GM12878 (cell line): ENCODE measurements around the gene SLC44A3. TPM values are rescaled to one million over a fixed set of nuclear protein-coding genes. Genes with fewer than 3 reads are reported as not detected.

ENCODE experiments used
- ATAC-seq: fragments of 200-7000 bp; cut with Tn5 transposase; 3 replicates; pipeline ENCODE4 v1.9.1; 2020; ENCODE audit warnings: mild to moderate bottlenecking, moderate library complexity
- BruUV-seq: library from RNA; stranded (reverse); fragments of 400-500 nt; replicated peaks from 2 replicates; lab custom pipeline; 2021; lab: Mats Ljungman, UMichigan
- CTCF ChIA-PET: fragments of 300-600 bp; sonication (Branson Sonifier 250); formaldehyde crosslinking; extraction: SDS; loops from one replicate; lab custom pipeline; 2021; ENCODE audit warnings: inconsistent platforms; lab: Yijun Ruan, JAX
- POLR2A ChIA-PET: fragments of 350-600 bp; formaldehyde crosslinking; extraction: SDS; loops from one replicate; lab custom pipeline; 2021; ENCODE audit warnings: inconsistent platforms; lab: Charles Lee
- RAD21 ChIA-PET: fragments of 300-600 bp; sonication (Branson Sonifier 250); formaldehyde crosslinking; loops from one replicate; lab custom pipeline; 2023; ENCODE audit warnings: antibody characterized with exemption; ENCODE audit not compliant: unreplicated experiment; lab: Charles Lee
- SMC1A ChIA-PET: fragments of 300-600 bp; sonication (Branson Sonifier 250); formaldehyde crosslinking; loops from one replicate; lab custom pipeline; 2023; ENCODE audit not compliant: unreplicated experiment, uncharacterized antibody; lab: Charles Lee
- DNase-seq: peaks from one replicate; pipeline ENCODE4 v3.0.0-alpha.2; 2011; ENCODE audit warnings: low read depth, low spot score
- FAIRE-seq: peaks from 3 replicates; lab custom pipeline; 2011; peaks lifted over from hg19 to GRCh38; lab: Jason Lieb, UNC
- H2AFZ ChIP-seq: 2 replicates; pipeline ENCODE4 v1.6.0; 2011; ENCODE audit warnings: low read depth, low read length, control low read depth; ENCODE audit not compliant: control insufficient read depth
- H3K27ac ChIP-seq: 2 replicates; pipeline ENCODE4 v1.5.1; 2011; ENCODE audit warnings: control low read depth; ENCODE audit not compliant: control insufficient read depth, insufficient read depth
- H3K27me3 ChIP-seq, 2 experiments: replicated peaks in 1 of 2; 2 replicates each; pipeline versions ENCODE4 v1.6.0 to v1.6.1; 2011; ENCODE audit warnings: low read length in 1 of 2; ENCODE audit not compliant: control insufficient read depth in 2 of 2, insufficient read depth in 2 of 2
- H3K36me3 ChIP-seq, 2 experiments: 2 replicates each; pipeline ENCODE4 v1.5.1; 2011; ENCODE audit warnings: low read length in 1 of 2; ENCODE audit not compliant: control insufficient read depth in 2 of 2, insufficient read depth in 2 of 2
- H3K4me1 ChIP-seq: 2 replicates; pipeline ENCODE4 v1.6.1; 2011; ENCODE audit warnings: mild to moderate bottlenecking, low read length, moderate library complexity, mixed read lengths; ENCODE audit not compliant: control insufficient read depth, insufficient read depth
- H3K4me2 ChIP-seq: 2 replicates; pipeline ENCODE4 v1.6.0; 2011; ENCODE audit warnings: control low read depth; ENCODE audit not compliant: control insufficient read depth, insufficient read depth
- H3K4me3 ChIP-seq: fragments of 200-600 bp; sonication (generic); 2 replicates; pipeline ENCODE4 v1.5.1; 2016
- H3K79me2 ChIP-seq: 2 replicates; pipeline ENCODE4 v1.6.0; 2011; ENCODE audit warnings: low read length; ENCODE audit not compliant: control insufficient read depth, insufficient read depth
- H3K9ac ChIP-seq: 2 replicates; pipeline ENCODE4 v1.8.0; 2011; ENCODE audit warnings: low read length, control low read depth, mixed read lengths; ENCODE audit not compliant: control insufficient read depth, insufficient read depth
- H3K9me3 ChIP-seq: replicated peaks from 3 replicates; pipeline ENCODE4 v1.5.1; 2011; ENCODE audit warnings: mild to moderate bottlenecking, low read length; ENCODE audit not compliant: control insufficient read depth, insufficient read depth
- H4K20me1 ChIP-seq: 2 replicates; pipeline ENCODE4 v1.6.0; 2011; ENCODE audit not compliant: control insufficient read depth, insufficient read depth
- CHD4 ChIP-seq: fragments of 200-600 bp; sonication (generic); IDR thresholded peaks from 2 replicates; pipeline ENCODE4 v1.6.1; 2016; ENCODE audit warnings: mild to moderate bottlenecking
- E2F4 ChIP-seq: IDR thresholded peaks from 2 replicates; pipeline ENCODE4 v1.6.1; 2012; ENCODE audit warnings: low read depth, low read length, improper control_type of control experiment
- JUND ChIP-seq: IDR thresholded peaks from 2 replicates; pipeline ENCODE4 v1.6.1; 2012; ENCODE audit warnings: low read depth, mild to moderate bottlenecking, low read length, improper control_type of control experiment, moderate library complexity
- NR2C2 ChIP-seq: IDR thresholded peaks from 2 replicates; pipeline ENCODE4 v1.6.1; 2011; ENCODE audit warnings: borderline replicate concordance, low read depth; ENCODE audit not compliant: control insufficient read depth, insufficient read length
- PAX8 ChIP-seq: fragments of 450-650 bp; IDR thresholded peaks from 2 replicates; pipeline ENCODE4 v1.6.1; 2017; ENCODE audit warnings: mild to moderate bottlenecking, moderate library complexity
- RFX5 ChIP-seq: IDR thresholded peaks from 2 replicates; pipeline ENCODE4 v1.6.1; 2011; ENCODE audit warnings: low read depth, low read length, improper control_type of control experiment
- SKIL ChIP-seq: fragments of 450-650 bp; IDR thresholded peaks from 2 replicates; pipeline ENCODE4 v1.6.1; 2017; ENCODE audit warnings: mild to moderate bottlenecking, low read depth, inconsistent platforms; ENCODE audit not compliant: poor library complexity, severe bottlenecking
- TCF3 ChIP-seq: IDR thresholded peaks from 2 replicates; pipeline ENCODE4 v1.6.1; 2012; ENCODE audit warnings: low read depth, mild to moderate bottlenecking, low read length, borderline replicate concordance; ENCODE audit not compliant: insufficient read depth
- ZNF622 ChIP-seq: fragments of 450-650 bp; IDR thresholded peaks from 2 replicates; pipeline ENCODE4 v1.6.1; 2017; ENCODE audit warnings: mild to moderate bottlenecking, inconsistent platforms
- WGBS: methylation state at CpG from one replicate; pipeline ENCODE4 v1.1.6; 2016; ENCODE audit warnings: low lambda C conversion rate; ENCODE audit not compliant: insufficient replicate concordance, insufficient coverage; ENCODE audit errors: missing lambda C conversion rate; 5-methylcytosine and 5-hydroxymethylcytosine counted together
- in situ Hi-C: fragments of 300-500 bp; cut with MboI; formaldehyde crosslinking; loops from 9 replicates; pipeline ENCODE4 v1.14.3; 2018; ENCODE audit warnings: mixed read lengths
- intact Hi-C: fragments of 100-400 bp; cut with micrococcal nuclease; formaldehyde crosslinking; loops from one replicate; pipeline ENCODE4 v1.14.2; 2022; ENCODE audit not compliant: unreplicated experiment
- polyA plus RNA-seq, 11 experiments: library from polyadenylated mRNA; depleted of rRNA in 4 of 11; unstranded in 6 of 11; stranded (reverse) in 5 of 11; fragments of >200 nt; fragmentation: Nextera tagmentation in 4 of 11; fragmentation: Illumina TruSeq in 1 of 11; extraction: Ambion mirVana in 4 of 11; extraction: Trizol in 1 of 11; gene quantifications; 1 replicate in 1 of 11; 2 replicates in 10 of 11; pipeline versions ENCODE4 v1.2.1 to v1.2.3, GENCODE V29; 2011 to 2016; ENCODE audit warnings: inconsistent platforms in 2 of 11, missing spikeins in 2 of 11, low read depth in 1 of 11
- total RNA-seq, 4 experiments: library from RNA; depleted of rRNA in 3 of 4; stranded (reverse); fragments of >200 nt in 3 of 4; fragmentation: Illumina TruSeq in 1 of 4; extraction: Trizol in 1 of 4; gene quantifications; 2 replicates each; pipeline versions ENCODE4 v1.2.1 to v1.2.3, GENCODE V29; 2013 to 2021
- TF ChIP-seq, protein P1 (sequence below): fragments of 450-650 bp; IDR thresholded peaks from 2 replicates; pipeline ENCODE4 v1.6.1; 2018; ENCODE audit warnings: mild to moderate bottlenecking, low read depth, moderate library complexity; ENCODE audit not compliant: partially characterized antibody

The SLC44A3 gene
- total and polyA plus RNA-seq, 10 of the 15 experiments (the other 5 are each of a cell fraction or from before 2014, with no cell fraction given) = not detected

DNA sequence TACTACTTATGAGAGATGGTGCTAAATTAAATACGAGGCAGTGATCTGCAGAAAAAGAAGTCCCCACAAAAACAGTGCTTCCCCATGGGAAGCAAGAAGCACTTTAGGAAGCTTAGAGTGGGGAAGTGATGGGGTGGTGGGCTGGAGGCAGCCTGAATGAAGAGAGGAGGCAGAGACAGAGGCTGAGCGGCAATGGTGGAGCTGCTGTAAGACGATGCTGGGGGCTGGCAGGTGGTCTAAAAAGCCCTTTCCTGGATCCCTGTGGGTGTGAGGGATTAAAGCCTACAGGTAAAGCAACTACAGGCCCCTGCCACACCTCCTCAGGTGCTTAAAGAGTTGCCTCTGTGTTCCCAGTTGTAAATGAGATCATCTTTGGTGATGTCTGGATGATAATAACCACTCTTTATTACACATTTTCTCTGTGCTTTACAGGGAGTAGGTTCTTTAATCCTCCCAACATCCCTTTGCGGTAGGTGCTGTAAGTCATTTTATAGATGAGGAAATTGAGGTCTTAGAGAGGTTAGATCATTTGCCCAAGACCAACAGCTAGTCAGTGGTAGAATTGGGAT, 67.5 kb downstream of the SLC44A3 start:
- in situ Hi-C loops (no loop called here), intact Hi-C loops (no loop called here)
- POLR2A ChIA-PET = no interaction called here
- H3K4me1 ChIP-seq = no peaks in the 10 kb centered on the region
- TF ChIP-seq NR2C2 (no peak), E2F4 (no peak), JUND (no peak), TCF3 (no peak), SKIL (no peak), CHD4 (no peak), PAX8 (no peak), RFX5 (no peak), ZNF622 (no peak)
- TF ChIP-seq, protein P1, sequence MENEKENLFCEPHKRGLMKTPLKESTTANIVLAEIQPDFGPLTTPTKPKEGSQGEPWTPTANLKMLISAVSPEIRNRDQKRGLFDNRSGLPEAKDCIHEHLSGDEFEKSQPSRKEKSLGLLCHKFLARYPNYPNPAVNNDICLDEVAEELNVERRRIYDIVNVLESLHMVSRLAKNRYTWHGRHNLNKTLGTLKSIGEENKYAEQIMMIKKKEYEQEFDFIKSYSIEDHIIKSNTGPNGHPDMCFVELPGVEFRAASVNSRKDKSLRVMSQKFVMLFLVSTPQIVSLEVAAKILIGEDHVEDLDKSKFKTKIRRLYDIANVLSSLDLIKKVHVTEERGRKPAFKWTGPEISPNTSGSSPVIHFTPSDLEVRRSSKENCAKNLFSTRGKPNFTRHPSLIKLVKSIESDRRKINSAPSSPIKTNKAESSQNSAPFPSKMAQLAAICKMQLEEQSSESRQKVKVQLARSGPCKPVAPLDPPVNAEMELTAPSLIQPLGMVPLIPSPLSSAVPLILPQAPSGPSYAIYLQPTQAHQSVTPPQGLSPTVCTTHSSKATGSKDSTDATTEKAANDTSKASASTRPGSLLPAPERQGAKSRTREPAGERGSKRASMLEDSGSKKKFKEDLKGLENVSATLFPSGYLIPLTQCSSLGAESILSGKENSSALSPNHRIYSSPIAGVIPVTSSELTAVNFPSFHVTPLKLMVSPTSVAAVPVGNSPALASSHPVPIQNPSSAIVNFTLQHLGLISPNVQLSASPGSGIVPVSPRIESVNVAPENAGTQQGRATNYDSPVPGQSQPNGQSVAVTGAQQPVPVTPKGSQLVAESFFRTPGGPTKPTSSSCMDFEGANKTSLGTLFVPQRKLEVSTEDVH = no peak
- DNase-seq (no peak), ATAC-seq (no peak), FAIRE-seq (no peak)
- WGBS = 46% methylated on average over 4 of the region's 4 CpGs
- H3K27ac ChIP-seq = no peak overlapping the region
- no peaks in the 10 kb centered on the region for H3K79me2 ChIP-seq
- no peaks in the 10 kb centered on the region for H4K20me1 ChIP-seq
- no peak overlapping the region for H3K4me2 ChIP-seq
- H2AFZ ChIP-seq = no peak overlapping the region
- H3K27me3 ChIP-seq = no peaks in the 10 kb centered on the region
- SMC1A ChIA-PET = no interaction called here
- H3K36me3 ChIP-seq = no peaks in the 10 kb centered on the region
- CTCF ChIA-PET = no interaction called here
- H3K9ac ChIP-seq = no peak overlapping the region
- BruUV-seq = no TSS peak
- no peaks in the 10 kb centered on the region for H3K9me3 ChIP-seq
- no peak overlapping the region for H3K4me3 ChIP-seq
- RAD21 ChIA-PET = no interaction called here
